Erythroblast (primary cell): ENCODE data around the gene SLC2A10.

Experiments used
- GATA1 ChIP-seq: IDR thresholded peaks from 2 replicates; pipeline ENCODE4 v1.6.1; 2011; ENCODE audit warnings: low read depth, mild to moderate bottlenecking, control low read depth, low read length, moderate library complexity
- POLR2A ChIP-seq: IDR thresholded peaks from 2 replicates; pipeline ENCODE4 v1.6.1; 2011; ENCODE audit warnings: mild to moderate bottlenecking, low read length

DNA sequence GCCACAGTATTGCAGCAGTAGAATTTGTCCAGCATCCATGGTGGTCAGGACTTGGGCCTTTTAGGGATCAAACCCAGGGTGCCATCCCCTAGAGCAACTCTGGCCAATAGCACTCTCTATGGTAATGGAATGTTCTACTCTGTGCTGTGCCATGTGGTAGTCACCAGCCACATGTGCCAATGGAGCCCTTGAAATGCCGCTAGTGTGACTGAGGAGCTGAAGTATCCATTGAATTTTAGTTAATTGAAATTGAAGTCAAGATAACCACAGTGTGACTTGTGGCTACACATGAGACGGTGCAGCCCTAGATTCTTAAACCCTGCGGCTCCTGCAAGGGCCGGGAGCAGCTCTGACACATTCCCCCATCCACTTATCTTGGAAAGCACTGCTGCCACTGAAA, 54.6 kb downstream of the SLC2A10 start:
- TF ChIP-seq POLR2A (no peak), GATA1 (no peak)
